ENCODE measurements around the gene CXorf58. TPM values are rescaled to one million over a fixed set of nuclear protein-coding genes. Genes with fewer than 3 reads are reported as not detected.
A peak's percentile ranks its signal among the peaks of the same experiment; 100 is the strongest.

The CXorf58 gene
- total and polyA plus RNA-seq, 4 donors, result 0.05 to 0.17 TPM; not detected in 2

GRCh38 chrX:23919706-23920320 lies 12.0 kb downstream of the CXorf58 start:
- DNase-seq (ENCODE audit: low spot score), result no peak
- Histone ChIP-seq H3K4me1 (ENCODE audit: control insufficient read depth in 4 of 4, insufficient read depth in 4 of 4, low read length in 3 of 4) (no peaks in the 10 kb centered on the region), H3K9me3 (ENCODE audit: control insufficient read depth in 4 of 4, low read length in 3 of 4) (no peaks in the 10 kb centered on the region), H3K27ac (ENCODE audit: low read depth in 1 of 2, low read length in 2 of 2) (no peak overlapping the region), H3K4me3 (ENCODE audit: low read depth in 1 of 3, low read length in 3 of 3) (no peak overlapping the region), H3K27me3 (ENCODE audit: control insufficient read depth in 4 of 4, insufficient read depth in 4 of 4, low read length in 3 of 4) (no peaks in the 10 kb centered on the region), H3K9ac (ENCODE audit: low read depth in 1 of 2, low read length in 2 of 2) (no peak overlapping the region), H3K36me3 (ENCODE audit: control insufficient read depth in 4 of 4, insufficient read depth in 3 of 4, low read depth in 1 of 4, low read length in 3 of 4) (no peaks in the 10 kb centered on the region)
- 71% methylated on average over 9 of the region's 9 CpGs for WGBS
- TF ChIP-seq RAD21 (IDR thresholded peaks at IDR 0.05), result peak; percentile 63 to 69
- TF ChIP-seq SP1 (IDR thresholded peaks at IDR 0.05), result no peak

GRCh38 chrX:23926015-23926414 lies 18.2 kb downstream of the CXorf58 start:
- Histone ChIP-seq H3K9me3 (ENCODE audit: control insufficient read depth in 4 of 4, low read length in 3 of 4) (no peaks in the 10 kb centered on the region), H3K9ac (ENCODE audit: low read depth in 1 of 2, low read length in 2 of 2) (no peak overlapping the region), H3K4me1 (ENCODE audit: control insufficient read depth in 4 of 4, insufficient read depth in 4 of 4, low read length in 3 of 4) (no peaks in the 10 kb centered on the region), H3K36me3 (ENCODE audit: control insufficient read depth in 4 of 4, insufficient read depth in 3 of 4, low read depth in 1 of 4, low read length in 3 of 4) (no peaks in the 10 kb centered on the region), H3K27me3 (ENCODE audit: control insufficient read depth in 4 of 4, insufficient read depth in 4 of 4, low read length in 3 of 4) (no peaks in the 10 kb centered on the region), H3K27ac (ENCODE audit: low read depth in 1 of 2, low read length in 2 of 2) (no peak overlapping the region), H3K4me3 (ENCODE audit: low read depth in 1 of 3, low read length in 3 of 3) (no peak overlapping the region)
- DNase-seq (ENCODE audit: low spot score), result no peak
- no peak for TF ChIP-seq HNF4G (IDR thresholded peaks at IDR 0.05)
- no peak for TF ChIP-seq FOXA1 (IDR thresholded peaks at IDR 0.05)
- TF ChIP-seq EGR1 (IDR thresholded peaks at IDR 0.05; ENCODE audit: low read depth in 2 of 2), result no peak
- TF ChIP-seq MAX (IDR thresholded peaks at IDR 0.05), result no peak
- no peak for TF ChIP-seq CTCF (IDR thresholded peaks at IDR 0.05; ENCODE audit: low read depth, low read length, missing input control)
- no peak for TF ChIP-seq REST (IDR thresholded peaks at IDR 0.05)
- TF ChIP-seq TAF1 (conservative IDR thresholded peaks at IDR 0.05), result no peak
- no peak for TF ChIP-seq RAD21 (IDR thresholded peaks at IDR 0.05)
- no peak for TF ChIP-seq SP1 (IDR thresholded peaks at IDR 0.05)
- TF ChIP-seq, protein P1, sequence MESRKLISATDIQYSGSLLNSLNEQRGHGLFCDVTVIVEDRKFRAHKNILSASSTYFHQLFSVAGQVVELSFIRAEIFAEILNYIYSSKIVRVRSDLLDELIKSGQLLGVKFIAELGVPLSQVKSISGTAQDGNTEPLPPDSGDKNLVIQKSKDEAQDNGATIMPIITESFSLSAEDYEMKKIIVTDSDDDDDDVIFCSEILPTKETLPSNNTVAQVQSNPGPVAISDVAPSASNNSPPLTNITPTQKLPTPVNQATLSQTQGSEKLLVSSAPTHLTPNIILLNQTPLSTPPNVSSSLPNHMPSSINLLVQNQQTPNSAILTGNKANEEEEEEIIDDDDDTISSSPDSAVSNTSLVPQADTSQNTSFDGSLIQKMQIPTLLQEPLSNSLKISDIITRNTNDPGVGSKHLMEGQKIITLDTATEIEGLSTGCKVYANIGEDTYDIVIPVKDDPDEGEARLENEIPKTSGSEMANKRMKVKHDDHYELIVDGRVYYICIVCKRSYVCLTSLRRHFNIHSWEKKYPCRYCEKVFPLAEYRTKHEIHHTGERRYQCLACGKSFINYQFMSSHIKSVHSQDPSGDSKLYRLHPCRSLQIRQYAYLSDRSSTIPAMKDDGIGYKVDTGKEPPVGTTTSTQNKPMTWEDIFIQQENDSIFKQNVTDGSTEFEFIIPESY (IDR thresholded peaks at IDR 0.05), result no peak
- no peak for TF ChIP-seq FOXA2 (IDR thresholded peaks at IDR 0.05)
- no peak for TF ChIP-seq YY1 (IDR thresholded peaks at IDR 0.05)
- TF ChIP-seq NR2F2 (IDR thresholded peaks at IDR 0.05), result no peak
- TF ChIP-seq JUND (IDR thresholded peaks at IDR 0.05), result no peak
- no peak for TF ChIP-seq ATF3 (IDR thresholded peaks at IDR 0.05)
- TF ChIP-seq RXRA (IDR thresholded peaks at IDR 0.05), result no peak
- no peak for TF ChIP-seq HNF4A (conservative IDR thresholded peaks at IDR 0.05)
- no peak for TF ChIP-seq GABPA (IDR thresholded peaks at IDR 0.05 in 1 of 2, conservative IDR thresholded peaks at IDR 0.05 in 1 of 2)
- 100% methylated on average over 4 of the region's 4 CpGs for WGBS
